Activated CD8-positive, alpha-beta memory T cell treated with anti-CD3 and anti-CD28 coated beads, Interleukin-2, amount 10 ng/mL, durations not matched to agents 7 days and 5 days (primary cell): Measurements from ENCODE around the gene ZNF672. TPM values are rescaled to one million over a fixed set of nuclear protein-coding genes. Genes with fewer than 3 reads are reported as not detected.
"Not testable (repeated sequence)": the region's sequence is repeated elsewhere in the genome, so short reads cannot be mapped to it uniquely, and the experiment has no call there.

Source experiments
- ATAC-seq: fragments of 150-1000 bp; cut with Tn5 transposase; one replicate; pipeline ENCODE4 v1.10.0; 2021; ENCODE audit warnings: moderate library complexity
- CTCF ChIA-PET: fragments of 350-600 bp; sonication (Branson Sonifier 250); formaldehyde crosslinking; loops from one replicate; lab custom pipeline; 2021; ENCODE audit warnings: antibody characterized with exemption; lab: Charles Lee
- DNase-seq: peaks from one replicate; pipeline ENCODE4 v3.0.0-alpha.2; 2020
- H3K27ac Mint-ChIP-seq: one replicate; pipeline ENCODE4 v1.8.0; 2021; ENCODE audit warnings: mild to moderate bottlenecking, mixed read lengths
- H3K27me3 Mint-ChIP-seq: one replicate; pipeline ENCODE4 v1.8.0; 2021; ENCODE audit warnings: mixed read lengths
- H3K36me3 Mint-ChIP-seq: one replicate; pipeline ENCODE4 v1.8.0; 2021; ENCODE audit warnings: mild to moderate bottlenecking, mixed read lengths
- H3K4me1 Mint-ChIP-seq: one replicate; pipeline ENCODE4 v1.8.0; 2021; ENCODE audit warnings: mixed read lengths
- H3K4me3 Mint-ChIP-seq: one replicate; pipeline ENCODE4 v1.8.0; 2021; ENCODE audit warnings: mild to moderate bottlenecking, moderate library complexity, mixed read lengths
- H3K9me3 Mint-ChIP-seq: one replicate; pipeline ENCODE4 v1.8.0; 2022; ENCODE audit warnings: low read depth, mixed read lengths
- total RNA-seq, 2 experiments: library from RNA; stranded (reverse); gene quantifications; one replicate each; pipeline ENCODE4 v1.2.3, GENCODE V29; 2021

ZNF672 gene
- total RNA-seq, 2 experiments from 2014 or later = 53.8 to 72.3 TPM

DNA sequence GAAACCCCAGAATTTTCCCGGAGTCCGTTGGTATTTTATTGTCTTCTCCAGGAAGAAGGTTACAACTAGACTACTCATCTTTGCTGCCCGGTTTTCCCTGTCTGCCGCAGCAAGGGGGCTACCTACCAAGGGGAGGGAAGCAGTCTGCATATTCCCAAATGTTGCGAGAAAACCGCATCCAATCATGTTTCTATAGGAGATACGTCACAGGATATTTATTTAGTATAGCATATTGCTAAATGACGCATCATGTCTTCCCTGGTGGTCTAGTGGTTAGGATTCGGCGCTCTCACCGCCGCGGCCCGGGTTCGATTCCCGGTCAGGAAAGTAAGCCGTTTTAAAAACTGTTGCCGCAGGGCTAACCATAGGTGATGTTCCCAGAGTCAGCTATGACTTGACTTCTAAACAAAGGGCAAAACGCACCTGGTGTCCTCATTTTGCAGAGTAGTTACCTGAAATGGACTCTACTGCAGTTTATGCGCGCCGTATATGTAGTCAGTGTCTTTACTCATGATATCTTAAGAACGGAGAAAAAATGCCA is 36.0 kb downstream of the ZNF672 start:
- Mint-ChIP-seq H3K4me1 (peaks cover 21% of the 10 kb centered on the region), H3K4me3 (peak overlapping the region; percentile 91), H3K27me3 (peaks cover 10% of the 10 kb centered on the region), H3K36me3 (no peaks in the 10 kb centered on the region), H3K9me3 (no peaks in the 10 kb centered on the region), H3K27ac (peak overlapping the region; percentile 85)
- CTCF ChIA-PET = interaction anchor here (0.8 to 2.2 kb wide), 5 partner anchors 12 to 33 kb away, joined by 3 to 8 read pairs (median 4); partner anchors contain the start of gene PGBD2
- ATAC-seq (peak; percentile 60), DNase-seq (peak; percentile 86)

DNA sequence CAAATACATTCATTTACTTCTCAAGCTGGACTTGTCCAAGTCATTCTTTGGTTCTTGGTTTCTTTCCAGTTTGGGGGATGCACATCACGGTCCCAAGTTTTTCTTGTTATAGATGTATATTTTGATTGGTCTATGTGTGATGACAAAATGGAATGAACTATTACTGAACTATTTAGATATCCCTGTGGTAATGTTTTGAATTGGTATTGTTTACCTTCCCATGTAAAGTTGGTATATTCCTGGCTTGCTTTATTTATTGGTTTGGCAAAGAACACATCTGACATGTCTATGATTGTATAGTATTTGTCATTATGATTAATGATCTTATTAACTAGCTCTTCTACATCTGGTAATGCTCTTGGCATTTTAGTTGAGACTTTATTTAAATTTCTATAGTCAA is 43.2 kb downstream of the ZNF672 start:
- H3K9me3 Mint-ChIP-seq = no peaks in the 10 kb centered on the region
- peaks cover 13% of the 10 kb centered on the region for H3K27me3 Mint-ChIP-seq
- H3K27ac Mint-ChIP-seq = no peak overlapping the region
- CTCF ChIA-PET = no interaction called here
- H3K4me3 Mint-ChIP-seq = no peak overlapping the region
- ATAC-seq (no peak), DNase-seq (no peak)
- H3K36me3 Mint-ChIP-seq = no peaks in the 10 kb centered on the region
- H3K4me1 Mint-ChIP-seq = no peaks in the 10 kb centered on the region

DNA sequence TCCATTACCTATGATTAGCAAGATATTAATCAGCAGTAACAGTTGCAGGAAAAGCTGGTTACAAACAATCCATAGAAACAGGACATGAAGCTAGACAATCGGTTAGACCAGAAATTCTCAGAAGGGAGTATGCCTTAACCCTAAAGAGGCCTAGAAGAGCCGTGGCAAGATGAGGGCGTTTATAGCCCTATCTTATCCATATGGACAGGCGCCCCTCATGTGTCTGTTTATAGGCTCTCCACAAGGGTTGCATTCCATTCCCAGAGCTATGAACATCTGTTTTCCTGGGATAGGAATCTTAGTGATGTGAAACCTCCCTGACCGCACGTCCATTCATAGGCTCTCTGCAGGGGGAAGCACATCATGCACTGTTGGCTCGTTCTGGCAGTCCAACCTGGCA is 44.4 kb downstream of the ZNF672 start:
- ATAC-seq, H3K27ac Mint-ChIP-seq, H3K4me3 Mint-ChIP-seq, DNase-seq, H3K9me3 Mint-ChIP-seq, CTCF ChIA-PET, H3K4me1 Mint-ChIP-seq, H3K36me3 Mint-ChIP-seq: not testable (repeated sequence)
- H3K27me3 Mint-ChIP-seq = peaks cover 16% of the 10 kb centered on the region

DNA sequence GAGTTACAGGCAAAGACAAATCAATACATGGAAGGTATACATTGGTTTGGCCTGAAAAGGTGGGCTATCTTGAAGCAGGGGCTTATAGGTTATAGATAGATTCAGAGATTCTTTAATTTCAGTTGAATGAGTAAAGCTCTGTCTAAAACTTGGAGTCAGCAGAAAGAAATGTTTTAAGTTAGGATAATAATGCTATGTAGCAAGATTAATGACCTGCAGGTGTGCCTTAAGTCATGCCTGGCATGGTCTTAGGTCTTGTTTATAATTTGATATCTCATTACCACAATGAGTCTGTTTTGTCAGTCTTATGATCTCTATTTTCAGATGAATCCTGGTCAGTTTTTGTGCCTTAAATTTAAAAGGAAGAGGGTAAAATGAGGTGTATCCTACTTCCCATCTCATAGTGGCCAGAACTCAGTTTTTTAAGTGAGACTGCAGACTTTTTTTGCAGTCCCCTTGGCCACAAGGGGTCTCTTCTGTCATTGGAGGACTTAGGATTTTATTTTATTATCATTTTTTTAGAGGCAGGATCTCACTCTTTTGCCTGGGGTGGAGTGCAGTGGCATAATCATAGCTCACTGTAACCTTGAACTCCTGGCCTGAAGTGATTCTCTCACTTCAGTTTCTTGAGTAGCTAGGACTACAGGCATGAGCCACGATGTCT is 46.7 kb downstream of the ZNF672 start:
- no peaks in the 10 kb centered on the region for H3K4me1 Mint-ChIP-seq
- H3K27me3 Mint-ChIP-seq = peaks cover 20% of the 10 kb centered on the region
- H3K27ac Mint-ChIP-seq = no peak overlapping the region
- DNase-seq (no peak), ATAC-seq (no peak)
- no peaks in the 10 kb centered on the region for H3K9me3 Mint-ChIP-seq
- H3K36me3 Mint-ChIP-seq = no peaks in the 10 kb centered on the region
- CTCF ChIA-PET = no interaction called here
- H3K4me3 Mint-ChIP-seq = no peak overlapping the region

DNA sequence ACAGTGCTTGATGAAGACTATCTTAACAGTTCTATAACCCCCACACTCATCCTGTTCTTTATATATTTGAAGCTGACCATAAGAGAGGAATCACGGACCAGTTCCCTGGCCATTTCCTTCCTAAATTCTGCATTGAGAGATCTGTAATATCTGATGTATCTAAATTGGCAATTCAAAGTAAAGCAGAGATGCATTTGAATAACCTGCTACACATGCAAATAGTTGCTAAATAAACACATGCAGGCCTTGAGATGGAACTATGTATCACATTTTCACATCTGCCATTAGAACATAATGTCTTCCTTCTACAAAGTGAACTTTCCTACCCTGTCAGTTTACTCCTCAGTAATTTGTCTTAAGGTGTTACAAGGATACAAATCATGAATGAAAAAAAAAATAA is 47.6 kb downstream of the ZNF672 start:
- Mint-ChIP-seq H3K27ac (no peak overlapping the region), H3K4me3 (no peak overlapping the region), H3K9me3 (no peaks in the 10 kb centered on the region), H3K4me1 (no peaks in the 10 kb centered on the region), H3K27me3 (peaks cover 25% of the 10 kb centered on the region), H3K36me3 (no peaks in the 10 kb centered on the region)
- DNase-seq = no peak
- CTCF ChIA-PET = no interaction called here
- ATAC-seq = no peak

DNA sequence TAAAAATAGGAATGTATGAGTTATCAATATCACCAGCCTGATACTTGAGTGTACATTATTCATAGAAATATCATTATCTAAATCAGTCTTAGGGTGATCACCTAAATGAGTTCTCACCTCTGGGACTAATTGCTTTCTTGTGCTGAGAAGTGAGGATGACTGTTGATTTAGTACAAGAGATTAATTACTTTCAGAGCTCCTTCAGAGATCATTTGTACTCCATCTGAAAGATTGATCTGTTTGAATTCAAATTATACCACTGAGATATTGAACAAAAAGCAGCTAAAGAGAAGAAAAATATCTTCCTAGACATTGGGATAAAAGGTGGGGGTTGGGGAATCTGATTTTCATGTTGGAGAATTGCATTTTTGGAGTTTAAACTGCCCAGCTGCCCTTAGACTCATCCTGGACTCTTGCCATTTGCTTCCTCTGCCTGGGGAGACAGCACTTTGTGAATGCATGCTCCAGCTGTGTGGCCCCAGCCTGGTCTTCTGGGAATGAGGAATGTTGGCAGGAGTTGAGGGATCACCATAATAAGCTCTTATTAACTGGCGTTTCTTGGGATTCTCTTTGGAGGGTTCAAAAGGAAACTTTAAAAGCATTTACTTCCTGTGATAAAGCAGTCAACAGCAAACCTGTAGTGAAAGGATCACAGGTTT is 48.3 kb downstream of the ZNF672 start:
- DNase-seq (no peak), ATAC-seq (no peak)
- H3K9me3 Mint-ChIP-seq = no peaks in the 10 kb centered on the region
- no peaks in the 10 kb centered on the region for H3K36me3 Mint-ChIP-seq
- CTCF ChIA-PET = interaction anchor here (1.0 kb wide), 1 partner anchor 8 kb away, joined by 3 read pairs; no protein-coding TSS in a partner anchor
- no peak overlapping the region for H3K4me3 Mint-ChIP-seq
- no peak overlapping the region for H3K27ac Mint-ChIP-seq
- peaks cover 26% of the 10 kb centered on the region for H3K27me3 Mint-ChIP-seq
- H3K4me1 Mint-ChIP-seq = no peaks in the 10 kb centered on the region

DNA sequence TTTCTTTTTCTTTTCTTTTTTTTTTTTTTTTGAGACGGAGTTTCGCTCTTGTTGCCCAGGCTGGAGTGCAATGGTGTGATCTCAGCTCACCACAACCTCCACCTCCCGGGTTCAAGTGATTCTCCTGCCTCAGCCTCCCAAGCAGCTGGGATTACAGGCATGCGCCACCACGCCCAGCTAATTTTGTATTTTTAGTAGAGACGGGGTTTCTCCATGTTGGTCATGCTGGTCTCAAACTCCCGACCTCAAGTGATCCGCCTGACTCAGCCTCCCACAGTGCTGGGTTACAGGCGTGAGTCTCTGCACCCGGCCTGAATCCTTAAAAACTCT is 51.9 kb downstream of the ZNF672 start:
- ATAC-seq, CTCF ChIA-PET: not testable (repeated sequence)

DNA sequence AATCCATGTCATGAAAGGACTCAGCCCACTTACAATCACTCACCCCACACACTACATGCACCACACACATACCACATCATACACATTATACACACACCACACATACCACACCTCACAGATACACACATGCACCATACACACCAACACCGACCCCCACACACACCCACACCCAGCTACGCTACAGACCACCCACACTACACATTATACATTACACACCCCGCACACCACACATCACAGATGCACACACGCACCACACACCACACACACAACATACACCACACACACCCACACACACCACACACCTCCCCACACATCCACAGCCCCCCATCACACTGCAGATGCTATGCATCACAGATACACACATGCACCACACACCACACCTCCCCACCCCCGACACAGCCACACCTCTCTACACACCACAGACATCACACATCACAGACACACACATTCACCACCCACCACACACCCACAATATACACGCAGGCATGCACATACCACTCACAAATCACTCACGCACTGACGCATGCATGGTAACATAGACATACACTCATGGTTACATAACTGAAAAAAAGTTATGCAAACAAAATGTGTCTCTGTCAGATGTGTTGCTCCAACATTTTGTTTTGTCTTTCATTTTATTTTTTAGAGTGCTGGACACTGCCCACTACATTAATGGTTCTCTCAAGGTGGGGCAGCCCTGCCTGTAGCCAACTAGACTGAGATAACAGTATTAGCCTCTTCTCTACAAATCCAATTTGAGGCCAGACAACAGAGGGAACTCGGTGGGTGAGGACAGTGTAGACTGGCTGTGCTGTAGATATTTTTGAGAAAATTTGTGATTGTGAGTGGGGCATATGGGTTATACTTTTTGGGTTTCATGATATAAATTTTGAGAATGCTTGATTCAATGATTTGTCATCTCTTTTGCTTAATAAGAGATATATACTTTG is 52.8 kb downstream of the ZNF672 start:
- no peaks in the 10 kb centered on the region for H3K9me3 Mint-ChIP-seq
- no peak for DNase-seq
- no peaks in the 10 kb centered on the region for H3K36me3 Mint-ChIP-seq
- H3K27ac Mint-ChIP-seq = no peak overlapping the region
- no peaks in the 10 kb centered on the region for H3K4me1 Mint-ChIP-seq
- CTCF ChIA-PET = no interaction called here
- peaks cover 44% of the 10 kb centered on the region for H3K27me3 Mint-ChIP-seq
- H3K4me3 Mint-ChIP-seq = no peak overlapping the region
- no peak for ATAC-seq

More for the DNA sequence above, 51.9 kb downstream of the ZNF672 start:
- not testable (repeated sequence) for H3K9me3 Mint-ChIP-seq, H3K27ac Mint-ChIP-seq, H3K36me3 Mint-ChIP-seq, H3K4me3 Mint-ChIP-seq, DNase-seq, H3K4me1 Mint-ChIP-seq
- H3K27me3 Mint-ChIP-seq = peaks cover 41% of the 10 kb centered on the region

DNA sequence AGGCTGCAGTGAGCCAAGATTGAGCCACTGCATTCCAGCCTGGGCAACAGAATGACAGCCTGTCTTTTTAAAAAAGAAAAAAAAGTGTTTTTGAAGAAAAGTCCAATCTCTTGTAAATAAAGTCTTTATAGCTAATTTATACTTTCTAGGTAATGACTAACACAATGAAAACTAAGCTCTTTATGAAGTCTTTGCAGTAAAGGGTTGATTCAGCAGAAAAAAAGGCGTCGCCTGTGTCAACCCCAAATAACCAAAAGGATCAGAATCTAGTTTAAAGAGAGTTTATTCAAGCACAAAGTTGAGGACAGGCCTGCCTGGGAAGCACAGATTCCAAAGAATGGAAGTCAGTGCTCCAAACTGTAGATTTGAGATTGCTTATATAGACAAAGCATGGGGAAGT is 53.7 kb downstream of the ZNF672 start:
- H3K36me3 Mint-ChIP-seq = no peaks in the 10 kb centered on the region
- peaks cover 50% of the 10 kb centered on the region for H3K27me3 Mint-ChIP-seq
- CTCF ChIA-PET = no interaction called here
- no peak overlapping the region for H3K27ac Mint-ChIP-seq
- DNase-seq (no peak), ATAC-seq (no peak)
- H3K9me3 Mint-ChIP-seq = no peaks in the 10 kb centered on the region
- H3K4me3 Mint-ChIP-seq = no peak overlapping the region
- no peaks in the 10 kb centered on the region for H3K4me1 Mint-ChIP-seq

DNA sequence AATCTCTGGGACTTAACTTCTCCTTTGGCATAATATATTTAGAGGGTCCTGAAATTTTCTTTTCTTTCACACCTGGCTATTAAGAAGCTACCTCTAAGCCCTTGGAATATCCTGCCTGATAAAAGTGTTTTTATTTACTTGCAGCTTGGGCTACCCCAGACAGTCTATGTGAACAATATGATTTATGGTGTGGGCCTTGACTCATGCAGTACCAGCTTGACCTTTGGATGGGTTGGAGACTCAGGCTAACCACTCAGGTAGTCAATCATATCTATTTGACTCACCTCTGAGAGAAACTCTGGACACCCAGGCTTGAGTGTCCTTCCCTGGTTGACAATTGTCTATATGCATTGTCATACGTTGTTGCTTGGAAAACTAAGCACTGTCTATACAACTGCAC is 54.6 kb downstream of the ZNF672 start:
- Mint-ChIP-seq H3K36me3 (no peaks in the 10 kb centered on the region), H3K27me3 (peaks cover 52% of the 10 kb centered on the region), H3K9me3 (no peaks in the 10 kb centered on the region), H3K4me3 (no peak overlapping the region), H3K4me1 (no peaks in the 10 kb centered on the region), H3K27ac (no peak overlapping the region)
- ATAC-seq (no peak), DNase-seq (no peak)
- CTCF ChIA-PET = no interaction called here

DNA sequence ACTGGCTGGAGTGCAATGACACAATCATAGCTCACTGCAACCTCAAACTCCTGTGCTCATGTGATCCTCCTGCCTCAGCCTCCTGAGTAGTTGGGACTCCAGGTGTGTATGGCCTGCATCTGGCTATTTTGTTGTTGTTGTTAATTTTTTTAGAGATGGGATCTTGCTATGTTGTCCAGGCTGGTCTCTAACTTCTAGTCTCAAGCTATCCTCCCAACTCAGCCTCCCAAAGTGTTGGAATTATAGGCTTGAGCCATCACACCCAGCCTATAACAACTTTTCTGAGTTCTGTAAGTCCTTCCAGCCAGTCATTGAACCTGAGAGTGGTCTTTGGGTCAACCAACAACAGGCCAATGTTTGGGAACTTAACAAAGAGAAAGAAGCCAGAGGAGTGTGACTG is 56.8 kb downstream of the ZNF672 start:
- peaks cover 63% of the 10 kb centered on the region for H3K27me3 Mint-ChIP-seq
- CTCF ChIA-PET = no interaction called here
- no peak overlapping the region for H3K4me3 Mint-ChIP-seq
- no peak overlapping the region for H3K27ac Mint-ChIP-seq
- no peak for DNase-seq
- H3K4me1 Mint-ChIP-seq = peaks cover 3% of the 10 kb centered on the region
- no peaks in the 10 kb centered on the region for H3K9me3 Mint-ChIP-seq
- no peak for ATAC-seq
- peaks cover 2% of the 10 kb centered on the region for H3K36me3 Mint-ChIP-seq

DNA sequence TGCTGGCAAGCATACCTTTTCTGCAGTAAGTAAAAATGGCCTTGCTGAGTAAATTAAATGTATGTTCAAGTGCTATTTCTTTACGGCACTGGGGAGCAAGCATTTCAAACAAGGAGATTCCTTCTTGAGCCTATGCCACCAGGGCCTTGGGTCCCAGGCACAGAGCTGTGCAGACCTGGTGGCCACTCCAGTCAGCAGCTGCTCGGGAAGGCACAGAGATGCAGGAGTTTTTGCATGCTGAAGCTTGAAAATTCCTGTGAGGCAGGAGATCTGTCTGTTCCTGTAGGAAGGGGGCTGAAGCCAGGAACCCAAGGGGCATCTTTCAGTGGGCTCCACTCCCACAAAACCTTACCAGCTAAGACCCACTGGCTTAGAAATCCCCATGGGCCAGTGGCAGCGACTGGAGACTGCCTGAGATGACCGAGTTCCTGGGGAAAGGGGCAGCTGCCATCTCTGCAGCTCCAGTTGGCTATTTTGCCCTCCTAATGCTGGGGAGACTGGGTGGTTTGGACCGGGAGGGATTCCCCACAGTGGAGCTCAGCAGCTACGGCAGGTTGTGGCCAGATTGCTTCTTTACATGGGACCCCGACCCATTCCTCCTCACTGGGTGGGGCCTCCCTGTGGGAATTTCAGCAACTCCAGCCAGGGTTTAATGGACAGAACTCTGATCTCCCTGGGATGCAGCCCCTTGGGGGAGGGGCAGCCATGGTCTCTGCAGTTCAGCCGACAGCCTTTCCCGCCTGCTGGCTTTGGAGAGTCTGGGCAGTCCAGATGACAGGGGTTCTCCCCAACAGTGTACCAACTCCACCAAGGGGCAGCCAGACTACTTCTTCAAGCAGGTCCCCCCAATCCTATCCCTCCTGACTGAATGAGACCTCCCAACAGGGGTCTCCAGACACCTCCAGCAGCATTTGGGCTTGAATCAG is 59.7 kb downstream of the ZNF672 start:
- ATAC-seq (no peak), DNase-seq (no peak)
- no peak overlapping the region for H3K4me3 Mint-ChIP-seq
- H3K4me1 Mint-ChIP-seq = peaks cover 16% of the 10 kb centered on the region
- H3K9me3 Mint-ChIP-seq = no peaks in the 10 kb centered on the region
- no peak overlapping the region for H3K27ac Mint-ChIP-seq
- CTCF ChIA-PET = no interaction called here
- peaks cover 66% of the 10 kb centered on the region for H3K27me3 Mint-ChIP-seq
- H3K36me3 Mint-ChIP-seq = peaks cover 2% of the 10 kb centered on the region
